ENCODE measurements around the gene AVPI1.
A peak's percentile ranks its signal among the peaks of the same experiment; 100 is the strongest.

Gene AVPI1

DNA sequence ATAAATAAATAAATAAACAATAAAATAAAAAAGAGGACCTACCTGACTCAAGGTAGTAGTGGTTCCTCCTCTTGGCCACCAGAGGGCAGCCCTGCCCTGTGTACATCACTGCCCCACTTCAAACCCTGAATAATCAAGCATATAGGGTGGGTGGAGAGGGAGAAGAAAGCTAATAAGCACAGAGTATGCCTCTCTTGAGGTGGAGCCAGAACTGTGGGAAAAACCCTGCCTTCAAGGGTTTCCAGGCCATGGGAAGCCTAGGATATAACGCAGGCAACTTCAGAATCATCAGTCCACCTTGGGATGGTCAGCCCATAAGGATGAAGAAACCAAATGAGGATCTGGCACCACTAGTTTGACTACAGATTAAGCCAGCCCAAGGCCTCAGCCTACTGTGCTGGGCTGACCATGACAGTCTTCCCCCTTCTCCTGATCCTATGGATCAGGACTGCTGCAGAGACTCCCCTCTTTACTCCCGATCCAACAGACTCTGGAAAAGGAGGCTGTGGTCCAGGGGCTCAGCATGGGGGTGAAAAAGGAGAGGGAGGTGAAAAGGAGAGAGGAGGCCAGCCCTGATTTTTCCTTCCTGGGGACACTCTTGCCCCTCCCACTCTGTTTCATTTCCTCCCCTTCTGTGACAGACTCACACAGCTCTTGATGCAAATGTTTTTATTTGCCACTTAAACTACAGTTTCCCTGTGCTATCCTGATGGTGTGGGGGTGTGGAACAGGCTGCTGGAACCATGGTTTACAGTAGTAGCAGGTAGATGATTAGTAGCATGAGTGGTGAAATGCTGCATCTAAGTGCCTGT is 10.1 kb downstream of the AVPI1 start (continued):
- TF ChIP-seq, protein P1, sequence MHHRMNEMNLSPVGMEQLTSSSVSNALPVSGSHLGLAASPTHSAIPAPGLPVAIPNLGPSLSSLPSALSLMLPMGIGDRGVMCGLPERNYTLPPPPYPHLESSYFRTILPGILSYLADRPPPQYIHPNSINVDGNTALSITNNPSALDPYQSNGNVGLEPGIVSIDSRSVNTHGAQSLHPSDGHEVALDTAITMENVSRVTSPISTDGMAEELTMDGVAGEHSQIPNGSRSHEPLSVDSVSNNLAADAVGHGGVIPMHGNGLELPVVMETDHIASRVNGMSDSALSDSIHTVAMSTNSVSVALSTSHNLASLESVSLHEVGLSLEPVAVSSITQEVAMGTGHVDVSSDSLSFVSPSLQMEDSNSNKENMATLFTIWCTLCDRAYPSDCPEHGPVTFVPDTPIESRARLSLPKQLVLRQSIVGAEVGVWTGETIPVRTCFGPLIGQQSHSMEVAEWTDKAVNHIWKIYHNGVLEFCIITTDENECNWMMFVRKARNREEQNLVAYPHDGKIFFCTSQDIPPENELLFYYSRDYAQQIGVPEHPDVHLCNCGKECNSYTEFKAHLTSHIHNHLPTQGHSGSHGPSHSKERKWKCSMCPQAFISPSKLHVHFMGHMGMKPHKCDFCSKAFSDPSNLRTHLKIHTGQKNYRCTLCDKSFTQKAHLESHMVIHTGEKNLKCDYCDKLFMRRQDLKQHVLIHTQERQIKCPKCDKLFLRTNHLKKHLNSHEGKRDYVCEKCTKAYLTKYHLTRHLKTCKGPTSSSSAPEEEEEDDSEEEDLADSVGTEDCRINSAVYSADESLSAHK (tag by site-specific recombination; IDR thresholded peaks at IDR 0.05): no peak
- TF ChIP-seq ZNF529 (tag by site-specific recombination; IDR thresholded peaks at IDR 0.05; ENCODE audit: insufficient replicate concordance): no peak
- no peak for TF ChIP-seq ZNF292 (tag by site-specific recombination; IDR thresholded peaks at IDR 0.05; ENCODE audit: borderline replicate concordance, low read depth)
- TF ChIP-seq, protein P2, sequence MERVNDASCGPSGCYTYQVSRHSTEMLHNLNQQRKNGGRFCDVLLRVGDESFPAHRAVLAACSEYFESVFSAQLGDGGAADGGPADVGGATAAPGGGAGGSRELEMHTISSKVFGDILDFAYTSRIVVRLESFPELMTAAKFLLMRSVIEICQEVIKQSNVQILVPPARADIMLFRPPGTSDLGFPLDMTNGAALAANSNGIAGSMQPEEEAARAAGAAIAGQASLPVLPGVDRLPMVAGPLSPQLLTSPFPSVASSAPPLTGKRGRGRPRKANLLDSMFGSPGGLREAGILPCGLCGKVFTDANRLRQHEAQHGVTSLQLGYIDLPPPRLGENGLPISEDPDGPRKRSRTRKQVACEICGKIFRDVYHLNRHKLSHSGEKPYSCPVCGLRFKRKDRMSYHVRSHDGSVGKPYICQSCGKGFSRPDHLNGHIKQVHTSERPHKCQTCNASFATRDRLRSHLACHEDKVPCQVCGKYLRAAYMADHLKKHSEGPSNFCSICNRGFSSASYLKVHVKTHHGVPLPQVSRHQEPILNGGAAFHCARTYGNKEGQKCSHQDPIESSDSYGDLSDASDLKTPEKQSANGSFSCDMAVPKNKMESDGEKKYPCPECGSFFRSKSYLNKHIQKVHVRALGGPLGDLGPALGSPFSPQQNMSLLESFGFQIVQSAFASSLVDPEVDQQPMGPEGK (tag by site-specific recombination; IDR thresholded peaks at IDR 0.05): no peak
- TF ChIP-seq SCRT1 (tag by site-specific recombination; IDR thresholded peaks at IDR 0.05; ENCODE audit: borderline replicate concordance): no peak
- TF ChIP-seq ZNF311 (tag by site-specific recombination; IDR thresholded peaks at IDR 0.05; ENCODE audit: borderline replicate concordance): no peak
- TF ChIP-seq ZSCAN16 (tag by site-specific recombination; IDR thresholded peaks at IDR 0.05): no peak
- peak; percentile 15; the same call in 1 of the 2 replicates for TF ChIP-seq KLF8 (tag by site-specific recombination; IDR thresholded peaks at IDR 0.05)
- TF ChIP-seq ZNF660 (tag by site-specific recombination; IDR thresholded peaks at IDR 0.05): peak; percentile 64; the same call in 1 of the 2 replicates
- TF ChIP-seq ZNF777 (tag by site-specific recombination; IDR thresholded peaks at IDR 0.05; ENCODE audit: borderline replicate concordance): no peak
- TF ChIP-seq, protein P3, sequence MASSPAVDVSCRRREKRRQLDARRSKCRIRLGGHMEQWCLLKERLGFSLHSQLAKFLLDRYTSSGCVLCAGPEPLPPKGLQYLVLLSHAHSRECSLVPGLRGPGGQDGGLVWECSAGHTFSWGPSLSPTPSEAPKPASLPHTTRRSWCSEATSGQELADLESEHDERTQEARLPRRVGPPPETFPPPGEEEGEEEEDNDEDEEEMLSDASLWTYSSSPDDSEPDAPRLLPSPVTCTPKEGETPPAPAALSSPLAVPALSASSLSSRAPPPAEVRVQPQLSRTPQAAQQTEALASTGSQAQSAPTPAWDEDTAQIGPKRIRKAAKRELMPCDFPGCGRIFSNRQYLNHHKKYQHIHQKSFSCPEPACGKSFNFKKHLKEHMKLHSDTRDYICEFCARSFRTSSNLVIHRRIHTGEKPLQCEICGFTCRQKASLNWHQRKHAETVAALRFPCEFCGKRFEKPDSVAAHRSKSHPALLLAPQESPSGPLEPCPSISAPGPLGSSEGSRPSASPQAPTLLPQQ (tag by site-specific recombination; IDR thresholded peaks at IDR 0.05): 0 out of 2 replicates have a peak, but pooled peaks have one; percentile 34
- TF ChIP-seq ZBTB8A (tag by site-specific recombination; IDR thresholded peaks at IDR 0.05): 0 out of 2 replicates have a peak, but pooled peaks have one; percentile 21
- TF ChIP-seq ZNF10 (tag by site-specific recombination; IDR thresholded peaks at IDR 0.05): no peak
- TF ChIP-seq ZNF132 (tag by site-specific recombination; IDR thresholded peaks at IDR 0.05; ENCODE audit: borderline replicate concordance): no peak
- TF ChIP-seq ZNF558 (tag by site-specific recombination; IDR thresholded peaks at IDR 0.05): no peak
- TF ChIP-seq ZNF416 (tag by site-specific recombination; IDR thresholded peaks at IDR 0.05): no peak
- TF ChIP-seq, protein P4, sequence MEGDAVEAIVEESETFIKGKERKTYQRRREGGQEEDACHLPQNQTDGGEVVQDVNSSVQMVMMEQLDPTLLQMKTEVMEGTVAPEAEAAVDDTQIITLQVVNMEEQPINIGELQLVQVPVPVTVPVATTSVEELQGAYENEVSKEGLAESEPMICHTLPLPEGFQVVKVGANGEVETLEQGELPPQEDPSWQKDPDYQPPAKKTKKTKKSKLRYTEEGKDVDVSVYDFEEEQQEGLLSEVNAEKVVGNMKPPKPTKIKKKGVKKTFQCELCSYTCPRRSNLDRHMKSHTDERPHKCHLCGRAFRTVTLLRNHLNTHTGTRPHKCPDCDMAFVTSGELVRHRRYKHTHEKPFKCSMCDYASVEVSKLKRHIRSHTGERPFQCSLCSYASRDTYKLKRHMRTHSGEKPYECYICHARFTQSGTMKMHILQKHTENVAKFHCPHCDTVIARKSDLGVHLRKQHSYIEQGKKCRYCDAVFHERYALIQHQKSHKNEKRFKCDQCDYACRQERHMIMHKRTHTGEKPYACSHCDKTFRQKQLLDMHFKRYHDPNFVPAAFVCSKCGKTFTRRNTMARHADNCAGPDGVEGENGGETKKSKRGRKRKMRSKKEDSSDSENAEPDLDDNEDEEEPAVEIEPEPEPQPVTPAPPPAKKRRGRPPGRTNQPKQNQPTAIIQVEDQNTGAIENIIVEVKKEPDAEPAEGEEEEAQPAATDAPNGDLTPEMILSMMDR (tag by site-specific recombination; IDR thresholded peaks at IDR 0.05): peak; percentile 58; the same call in 1 of the 2 replicates
- no peak for TF ChIP-seq ZNF16 (tag by site-specific recombination; IDR thresholded peaks at IDR 0.05; ENCODE audit: low read depth)
- TF ChIP-seq ZXDB (tag by site-specific recombination; IDR thresholded peaks at IDR 0.05): 0 out of 2 replicates have a peak, but pooled peaks have one; percentile 19
- TF ChIP-seq ZNF266 (tag by site-specific recombination; IDR thresholded peaks at IDR 0.05; ENCODE audit: low read depth): no peak
- TF ChIP-seq, protein P5, sequence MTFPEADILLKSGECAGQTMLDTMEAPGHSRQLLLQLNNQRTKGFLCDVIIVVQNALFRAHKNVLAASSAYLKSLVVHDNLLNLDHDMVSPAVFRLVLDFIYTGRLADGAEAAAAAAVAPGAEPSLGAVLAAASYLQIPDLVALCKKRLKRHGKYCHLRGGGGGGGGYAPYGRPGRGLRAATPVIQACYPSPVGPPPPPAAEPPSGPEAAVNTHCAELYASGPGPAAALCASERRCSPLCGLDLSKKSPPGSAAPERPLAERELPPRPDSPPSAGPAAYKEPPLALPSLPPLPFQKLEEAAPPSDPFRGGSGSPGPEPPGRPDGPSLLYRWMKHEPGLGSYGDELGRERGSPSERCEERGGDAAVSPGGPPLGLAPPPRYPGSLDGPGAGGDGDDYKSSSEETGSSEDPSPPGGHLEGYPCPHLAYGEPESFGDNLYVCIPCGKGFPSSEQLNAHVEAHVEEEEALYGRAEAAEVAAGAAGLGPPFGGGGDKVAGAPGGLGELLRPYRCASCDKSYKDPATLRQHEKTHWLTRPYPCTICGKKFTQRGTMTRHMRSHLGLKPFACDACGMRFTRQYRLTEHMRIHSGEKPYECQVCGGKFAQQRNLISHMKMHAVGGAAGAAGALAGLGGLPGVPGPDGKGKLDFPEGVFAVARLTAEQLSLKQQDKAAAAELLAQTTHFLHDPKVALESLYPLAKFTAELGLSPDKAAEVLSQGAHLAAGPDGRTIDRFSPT (tag by site-specific recombination; IDR thresholded peaks at IDR 0.05): no peak
- no peak for TF ChIP-seq ZBTB21 (tag by site-specific recombination; IDR thresholded peaks at IDR 0.05)

All from HEK293 (cell line).